ENCODE measurements around the gene GGTLC1.
"Not testable (repeated sequence)": the region's sequence is repeated elsewhere in the genome, so short reads cannot be mapped to it uniquely, and the experiment has no call there.

DNA sequence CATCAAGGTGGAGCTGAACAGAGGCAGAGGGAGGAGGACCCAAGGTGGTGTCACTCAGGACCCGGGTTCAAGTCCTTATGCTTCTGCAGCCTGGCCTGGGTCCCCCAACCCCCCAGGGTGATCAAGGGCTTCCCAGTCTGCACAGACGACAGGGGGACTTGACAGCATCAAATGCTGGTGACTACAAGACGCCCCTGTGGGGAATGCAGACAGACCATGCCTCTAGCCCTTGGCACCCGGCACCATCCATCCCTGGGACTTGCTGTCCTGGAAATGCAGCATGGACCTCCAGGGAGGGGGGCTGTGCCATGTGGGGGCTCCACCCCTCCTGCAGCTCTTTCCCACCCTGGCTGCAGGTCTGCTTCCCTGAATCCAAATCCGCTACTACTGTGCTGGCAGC is 7.1 kb downstream of the GGTLC1 start:
- TF ChIP-seq, protein P1, sequence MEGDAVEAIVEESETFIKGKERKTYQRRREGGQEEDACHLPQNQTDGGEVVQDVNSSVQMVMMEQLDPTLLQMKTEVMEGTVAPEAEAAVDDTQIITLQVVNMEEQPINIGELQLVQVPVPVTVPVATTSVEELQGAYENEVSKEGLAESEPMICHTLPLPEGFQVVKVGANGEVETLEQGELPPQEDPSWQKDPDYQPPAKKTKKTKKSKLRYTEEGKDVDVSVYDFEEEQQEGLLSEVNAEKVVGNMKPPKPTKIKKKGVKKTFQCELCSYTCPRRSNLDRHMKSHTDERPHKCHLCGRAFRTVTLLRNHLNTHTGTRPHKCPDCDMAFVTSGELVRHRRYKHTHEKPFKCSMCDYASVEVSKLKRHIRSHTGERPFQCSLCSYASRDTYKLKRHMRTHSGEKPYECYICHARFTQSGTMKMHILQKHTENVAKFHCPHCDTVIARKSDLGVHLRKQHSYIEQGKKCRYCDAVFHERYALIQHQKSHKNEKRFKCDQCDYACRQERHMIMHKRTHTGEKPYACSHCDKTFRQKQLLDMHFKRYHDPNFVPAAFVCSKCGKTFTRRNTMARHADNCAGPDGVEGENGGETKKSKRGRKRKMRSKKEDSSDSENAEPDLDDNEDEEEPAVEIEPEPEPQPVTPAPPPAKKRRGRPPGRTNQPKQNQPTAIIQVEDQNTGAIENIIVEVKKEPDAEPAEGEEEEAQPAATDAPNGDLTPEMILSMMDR (IDR thresholded peaks at IDR 0.05; ENCODE audit: low read length): not testable (repeated sequence)
- TF ChIP-seq EZH2 (optimal IDR thresholded peaks at IDR 0.05; ENCODE audit: low read depth, low read length): not testable (repeated sequence)

Data from MM.1S (cell line).